OCI-LY7 (cell line): ENCODE data around the gene VPS13D. TPM values are rescaled to one million over a fixed set of nuclear protein-coding genes. Genes with fewer than 3 reads are reported as not detected.
"Not testable (repeated sequence)": the region's sequence is repeated elsewhere in the genome, so short reads cannot be mapped to it uniquely, and the experiment has no call there.

ENCODE experiments used
- BruUV-seq: library from RNA; stranded (reverse); fragments of 400-500 nt; replicated peaks from 2 replicates; lab custom pipeline; 2021; lab: Mats Ljungman, UMichigan
- CTCF ChIA-PET: fragments of 300-600 bp; sonication (Branson Sonifier 250); formaldehyde crosslinking; loops from one replicate; lab custom pipeline; 2022; ENCODE audit warnings: antibody characterized with exemption; ENCODE audit not compliant: unreplicated experiment; lab: Charles Lee
- POLR2A ChIA-PET: fragments of 300-600 bp; sonication (Branson Sonifier 250); formaldehyde crosslinking; loops from one replicate; lab custom pipeline; 2022; ENCODE audit warnings: antibody characterized with exemption; lab: Charles Lee
- DNase-seq: peaks from one replicate; pipeline ENCODE4 v3.0.0-alpha.2; 2015; ENCODE audit warnings: low spot score
- H2AFZ ChIP-seq: fragments of 200-600 bp; sonication (generic), shearing (Covaris generic); 2 replicates; pipeline ENCODE4 v1.6.1; 2014; ENCODE audit warnings: mild to moderate bottlenecking, antibody characterized with exemption, low read length, moderate library complexity
- H3K27ac ChIP-seq: fragments of 200-600 bp; sonication (generic); 2 replicates; pipeline ENCODE4 v1.5.1; 2014; ENCODE audit warnings: mixed run types, low read depth, mild to moderate bottlenecking, moderate library complexity, low read length, inconsistent platforms; ENCODE audit not compliant: poor library complexity, severe bottlenecking
- H3K36me3 ChIP-seq: fragments of 200-600 bp; sonication (generic); 2 replicates; pipeline ENCODE4 v1.6.1; 2014; ENCODE audit warnings: mild to moderate bottlenecking, antibody characterized with exemption, low read length, moderate library complexity, mixed read lengths; ENCODE audit not compliant: insufficient read depth
- H3K4me1 ChIP-seq: fragments of 200-600 bp; sonication (generic); 2 replicates; pipeline ENCODE4 v1.5.1; 2014; ENCODE audit warnings: mild to moderate bottlenecking, low read length; ENCODE audit not compliant: insufficient read depth, poor library complexity, severe bottlenecking
- H3K4me2 ChIP-seq: fragments of 200-600 bp; sonication (generic); 2 replicates; pipeline ENCODE4 v1.6.1; 2014; ENCODE audit warnings: mild to moderate bottlenecking, low read length
- H3K4me3 ChIP-seq: fragments of 200-600 bp; sonication (generic); 2 replicates; pipeline ENCODE4 v1.5.1; 2014; ENCODE audit warnings: mild to moderate bottlenecking, low read depth, low read length; ENCODE audit not compliant: poor library complexity, severe bottlenecking
- H3K79me2 ChIP-seq: fragments of 200-600 bp; sonication (generic); 2 replicates; pipeline ENCODE4 v1.6.1; 2016; ENCODE audit warnings: low read depth, mild to moderate bottlenecking, low read length, moderate library complexity, mixed read lengths; ENCODE audit not compliant: insufficient read depth
- H3K9me2 ChIP-seq: fragments of 200-600 bp; sonication (generic); 2 replicates; pipeline ENCODE4 v1.6.1; 2016; ENCODE audit warnings: mild to moderate bottlenecking, low read length, mixed read lengths; ENCODE audit not compliant: insufficient read depth
- H3K9me3 ChIP-seq: fragments of 200-600 bp; sonication (generic); 2 replicates; pipeline ENCODE4 v1.6.1; 2014; ENCODE audit warnings: mild to moderate bottlenecking, mixed run types, low read length, mixed read lengths
- H4K20me1 ChIP-seq: fragments of 200-600 bp; sonication (generic); 2 replicates; pipeline ENCODE4 v1.6.1; 2014; ENCODE audit warnings: mild to moderate bottlenecking, antibody characterized with exemption, low read length, moderate library complexity, mixed read lengths; ENCODE audit not compliant: insufficient read depth
- EZH2phosphoT487 ChIP-seq: fragments of 200-600 bp; sonication (generic); IDR thresholded peaks from 2 replicates; pipeline ENCODE4 v1.6.1; 2018; ENCODE audit warnings: low read depth, borderline replicate concordance, mild to moderate bottlenecking, mixed run types, antibody characterized with exemption, low read length, moderate library complexity, mixed read lengths
- intact Hi-C: fragments of 100-400 bp; cut with micrococcal nuclease; formaldehyde crosslinking; loops from one replicate; pipeline ENCODE4 v1.10.0; 2022; ENCODE audit not compliant: unreplicated experiment
- total RNA-seq, 2 experiments: library from RNA; depleted of rRNA in 1 of 2; stranded (reverse); fragments of >200 nt in 1 of 2; shearing (Covaris generic) in 1 of 2; gene quantifications; 2 replicates each; pipeline ENCODE4 v1.2.3, GENCODE V29; 2014 to 2022
- TF ChIP-seq, protein P1 (sequence below): fragments of 200-600 bp; sonication (generic); conservative IDR thresholded peaks from 2 replicates; pipeline ENCODE4 v1.5.1; 2014; ENCODE audit warnings: mild to moderate bottlenecking, antibody characterized with exemption, low read length, moderate library complexity, mixed read lengths

VPS13D gene
- total RNA-seq, 2 experiments from 2014 or later, result 23.9 to 39.2 TPM

DNA sequence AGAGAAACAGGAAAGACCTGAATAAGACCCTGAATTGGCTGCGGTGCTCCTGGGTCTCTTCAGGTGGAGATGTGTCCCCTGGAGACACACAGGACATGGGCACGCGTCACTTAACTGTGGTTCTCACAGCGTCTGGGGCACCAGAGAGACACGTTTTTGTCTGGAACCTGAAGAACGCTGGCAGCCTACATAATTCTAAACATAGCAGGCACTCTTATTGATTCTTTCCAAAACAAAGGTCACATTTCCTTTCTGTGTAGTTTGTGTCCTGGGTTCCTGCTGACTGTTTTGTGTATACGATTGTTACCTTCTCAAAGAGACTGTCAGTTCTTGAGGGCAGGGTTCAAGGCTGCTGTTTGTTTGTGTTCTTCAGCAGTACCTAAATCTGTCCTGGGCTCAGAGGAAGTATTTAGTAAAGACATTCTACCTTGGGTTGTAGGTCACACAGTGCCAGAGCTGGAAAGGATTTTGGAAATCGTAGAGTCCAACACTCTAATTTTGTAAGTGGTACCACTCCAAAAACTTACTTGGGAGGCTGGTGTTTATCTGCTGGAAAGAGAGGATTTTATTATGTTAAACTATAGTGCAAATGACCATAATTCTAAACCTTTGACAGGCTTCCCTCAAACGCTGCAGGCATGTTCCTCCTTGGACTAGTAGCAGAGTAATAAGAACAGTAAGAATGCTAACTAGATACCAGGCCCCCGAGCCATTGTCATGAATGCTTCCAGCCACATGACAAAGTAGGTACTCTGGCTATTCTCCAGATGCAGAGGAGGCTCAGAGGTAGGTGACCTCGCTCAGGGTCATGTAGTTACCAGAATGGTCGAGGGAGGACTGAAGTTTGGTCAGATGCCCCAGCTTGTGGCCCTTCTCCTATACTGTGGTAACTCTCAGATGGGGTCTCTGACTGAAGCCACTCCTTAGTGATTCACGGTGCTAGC, 223.8 kb downstream of the VPS13D start:
- H3K36me3 ChIP-seq, result 0 out of 2 replicates have a peak, but pooled peaks cover 2% of the 10 kb centered on the region
- no peak overlapping the region for H3K4me3 ChIP-seq
- intact Hi-C loops, result no loop called here
- DNase-seq, result no peak
- no peaks in the 10 kb centered on the region for H3K79me2 ChIP-seq
- H2AFZ ChIP-seq, result no peak overlapping the region
- no peaks in the 10 kb centered on the region for H3K4me1 ChIP-seq
- no TSS peak for BruUV-seq
- no peaks in the 10 kb centered on the region for H4K20me1 ChIP-seq
- H3K9me3 ChIP-seq, result no peaks in the 10 kb centered on the region
- H3K27ac ChIP-seq, result no peak overlapping the region
- CTCF ChIA-PET, result no interaction called here
- TF ChIP-seq, protein P1, sequence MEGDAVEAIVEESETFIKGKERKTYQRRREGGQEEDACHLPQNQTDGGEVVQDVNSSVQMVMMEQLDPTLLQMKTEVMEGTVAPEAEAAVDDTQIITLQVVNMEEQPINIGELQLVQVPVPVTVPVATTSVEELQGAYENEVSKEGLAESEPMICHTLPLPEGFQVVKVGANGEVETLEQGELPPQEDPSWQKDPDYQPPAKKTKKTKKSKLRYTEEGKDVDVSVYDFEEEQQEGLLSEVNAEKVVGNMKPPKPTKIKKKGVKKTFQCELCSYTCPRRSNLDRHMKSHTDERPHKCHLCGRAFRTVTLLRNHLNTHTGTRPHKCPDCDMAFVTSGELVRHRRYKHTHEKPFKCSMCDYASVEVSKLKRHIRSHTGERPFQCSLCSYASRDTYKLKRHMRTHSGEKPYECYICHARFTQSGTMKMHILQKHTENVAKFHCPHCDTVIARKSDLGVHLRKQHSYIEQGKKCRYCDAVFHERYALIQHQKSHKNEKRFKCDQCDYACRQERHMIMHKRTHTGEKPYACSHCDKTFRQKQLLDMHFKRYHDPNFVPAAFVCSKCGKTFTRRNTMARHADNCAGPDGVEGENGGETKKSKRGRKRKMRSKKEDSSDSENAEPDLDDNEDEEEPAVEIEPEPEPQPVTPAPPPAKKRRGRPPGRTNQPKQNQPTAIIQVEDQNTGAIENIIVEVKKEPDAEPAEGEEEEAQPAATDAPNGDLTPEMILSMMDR, result no peak
- TF ChIP-seq EZH2phosphoT487, result no peak
- no peak overlapping the region for H3K4me2 ChIP-seq
- POLR2A ChIA-PET, result no interaction called here
- H3K9me2 ChIP-seq, result no peaks in the 10 kb centered on the region

DNA sequence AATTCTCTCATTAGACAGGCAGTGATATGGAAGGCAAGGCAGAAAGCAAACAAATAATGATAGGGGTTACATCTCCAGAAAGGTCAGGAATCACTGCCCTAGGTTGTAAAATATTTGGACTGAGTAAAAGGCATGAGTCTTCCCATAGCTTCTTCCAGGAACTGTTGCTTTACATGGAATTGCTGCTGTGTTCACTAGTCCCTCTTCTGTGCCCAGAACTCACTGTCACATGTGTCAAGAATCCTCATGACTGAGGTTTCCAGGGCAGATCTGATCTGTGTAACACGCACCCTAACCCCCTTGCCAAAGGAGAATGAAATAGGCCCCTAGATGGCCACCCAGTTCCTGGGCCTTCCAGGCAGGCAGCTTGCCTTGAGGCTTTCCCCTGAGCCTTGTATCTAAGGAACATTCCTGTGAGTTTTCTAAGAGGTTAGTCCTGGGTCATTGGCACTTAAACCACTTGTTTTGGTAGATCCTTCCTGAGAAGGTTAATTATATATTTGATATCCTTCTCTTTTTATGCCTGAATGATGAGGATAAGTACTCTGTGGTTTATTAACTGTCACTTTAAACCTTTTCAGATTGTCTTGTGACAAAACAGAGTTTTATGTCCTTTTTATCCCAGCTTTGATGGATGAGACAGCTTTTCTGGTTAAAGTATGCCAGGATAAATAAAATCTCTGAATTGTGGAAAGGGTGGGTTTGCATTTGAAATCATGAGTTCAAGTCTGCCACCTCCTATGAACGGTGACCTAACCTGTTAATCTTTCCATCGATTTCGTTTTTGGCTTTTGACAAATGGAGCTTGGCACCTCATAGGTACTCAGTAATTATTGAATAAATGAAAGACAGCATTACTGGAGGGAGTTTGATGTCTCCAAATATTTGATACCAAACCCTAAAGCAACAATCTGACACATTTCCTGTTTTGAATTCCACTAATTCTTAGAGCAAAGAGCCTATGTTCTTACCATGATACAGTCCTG, 224.9 kb downstream of the VPS13D start:
- Histone ChIP-seq H3K9me2 (no peaks in the 10 kb centered on the region), H3K79me2 (no peaks in the 10 kb centered on the region), H3K4me2 (no peak overlapping the region), H3K4me1 (no peaks in the 10 kb centered on the region), H4K20me1 (no peaks in the 10 kb centered on the region), H3K9me3 (no peaks in the 10 kb centered on the region), H3K27ac (no peak overlapping the region), H3K4me3 (no peak overlapping the region), H3K36me3 (peaks cover under 1% of the 10 kb centered on the region; the same call in 1 of the 2 replicates), H2AFZ (no peak overlapping the region)
- BruUV-seq, result no TSS peak
- DNase-seq, result no peak
- TF ChIP-seq EZH2phosphoT487, result no peak
- TF ChIP-seq, protein P1, result no peak
- ChIA-PET CTCF (no interaction called here), POLR2A (no interaction called here)
- intact Hi-C loops, result no loop called here

DNA sequence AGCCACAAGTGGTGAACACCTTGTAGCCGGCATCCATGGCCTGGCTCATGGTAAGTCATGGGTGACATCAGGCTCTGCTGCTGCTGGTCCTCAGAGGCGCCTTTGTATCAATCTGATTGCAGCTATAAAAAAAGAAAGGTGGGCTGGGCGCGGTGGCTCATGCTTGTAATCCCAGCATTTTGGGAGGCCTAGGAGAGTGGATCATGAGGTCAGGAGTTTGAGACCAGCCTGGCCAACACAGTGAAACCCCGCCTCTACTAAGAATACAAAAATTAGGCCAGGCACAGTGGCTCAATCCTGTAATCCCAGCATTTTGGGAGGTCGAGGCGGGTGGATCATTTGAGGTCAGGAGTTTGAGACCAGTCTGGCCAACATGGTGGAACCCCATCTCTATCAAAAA, 226.3 kb downstream of the VPS13D start:
- H4K20me1 ChIP-seq, intact Hi-C loops, H3K4me1 ChIP-seq, H3K79me2 ChIP-seq, H3K27ac ChIP-seq, POLR2A ChIA-PET, H3K36me3 ChIP-seq, H3K9me2 ChIP-seq, H3K4me2 ChIP-seq, BruUV-seq, H2AFZ ChIP-seq, H3K9me3 ChIP-seq, CTCF ChIA-PET, DNase-seq, H3K4me3 ChIP-seq: not testable (repeated sequence)
